ENCODE data around the gene CABP4.
A peak's percentile ranks its signal among the peaks of the same experiment; 100 is the strongest.
"Not testable (repeated sequence)": the region's sequence is repeated elsewhere in the genome, so short reads cannot be mapped to it uniquely, and the experiment has no call there.

Gene CABP4

GRCh38 chr11:67419325-67420049, 35.7 kb upstream of the CABP4 start:
- no peak for DNase-seq (ENCODE audit: low spot score)

DNA sequence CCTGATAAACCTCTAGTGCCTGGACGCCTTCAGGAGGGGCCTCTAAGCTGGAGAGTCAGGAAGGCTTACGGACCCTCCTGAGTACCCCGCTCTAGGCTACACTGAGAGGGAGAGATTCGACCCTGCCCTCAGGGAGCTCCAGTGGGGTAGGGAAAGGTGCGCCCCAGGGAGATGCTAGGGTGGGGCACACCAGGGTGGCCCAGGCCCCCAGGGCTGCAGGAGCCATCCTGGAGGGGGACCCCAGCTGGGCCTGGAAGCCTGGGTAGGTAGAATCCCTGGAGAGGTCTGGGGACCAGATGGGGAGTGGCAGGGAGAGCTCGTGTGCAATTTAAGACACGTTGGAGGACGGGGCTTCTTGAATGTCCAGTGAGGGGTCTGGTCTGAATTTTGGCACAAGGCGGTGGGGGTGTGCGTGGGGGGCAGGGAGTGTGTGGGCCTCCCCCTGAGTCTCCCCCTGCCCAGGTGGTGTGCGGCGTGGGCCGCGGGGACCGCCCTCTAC, 35.0 kb upstream of the CABP4 start:
- DNase-seq (ENCODE audit: low spot score) = no peak

- DNase-seq (ENCODE audit: low spot score) = peak; percentile 91
Observed at GRCh38 chr11:67420646-67421429, 34.3 kb upstream of the CABP4 start.

DNA sequence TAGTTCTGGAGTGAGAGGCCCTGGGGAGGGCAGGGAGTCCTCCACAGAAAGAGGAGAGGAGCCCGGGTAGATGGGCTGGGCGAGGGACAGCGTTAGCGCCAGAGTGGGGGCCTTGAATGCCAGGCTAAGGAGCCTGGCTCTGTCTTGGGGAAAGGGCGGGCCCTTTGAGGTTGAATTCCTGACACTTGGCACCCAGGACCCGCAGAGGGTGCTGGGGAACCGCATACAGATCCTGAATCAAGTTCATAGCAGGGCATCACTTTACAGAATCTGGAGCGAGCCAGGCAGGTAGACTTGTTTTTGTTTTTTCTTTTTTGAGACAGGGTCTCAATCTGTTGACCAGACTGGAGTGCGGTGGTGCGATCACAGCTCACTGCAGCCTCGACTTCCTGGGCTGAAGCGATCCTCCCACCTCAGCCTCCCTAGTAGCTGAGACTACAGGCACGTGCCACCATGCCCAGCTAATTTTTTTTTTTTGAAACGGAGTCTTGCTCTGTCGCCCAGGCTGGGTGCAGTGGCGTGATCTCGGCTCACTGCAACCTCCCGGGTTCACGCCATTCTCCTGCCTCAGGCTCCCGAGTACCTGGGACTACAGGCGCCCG, 33.6 kb upstream of the CABP4 start:
- no peak for DNase-seq (ENCODE audit: low spot score)

DNA sequence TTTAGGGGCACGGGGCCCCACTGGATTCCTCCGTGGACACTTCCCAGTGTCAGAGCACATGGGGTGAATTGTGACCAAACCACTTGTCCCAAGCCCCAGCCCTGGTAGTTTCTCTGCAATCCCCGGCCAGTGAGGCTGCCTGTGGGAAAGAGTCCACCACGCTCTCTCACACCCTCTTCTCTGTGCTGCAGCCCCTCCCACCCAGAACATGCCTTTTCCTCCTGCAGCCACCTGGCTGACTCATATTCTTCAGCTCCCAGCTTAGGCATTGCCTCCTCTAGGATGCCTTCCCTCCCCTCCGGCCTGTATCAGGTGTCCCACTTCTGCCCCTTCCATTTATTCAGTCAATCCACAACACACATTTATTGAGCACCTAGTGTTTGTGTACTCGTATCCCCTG, 32.3 kb upstream of the CABP4 start:
- peak; percentile 66 for DNase-seq (ENCODE audit: low spot score)

DNA sequence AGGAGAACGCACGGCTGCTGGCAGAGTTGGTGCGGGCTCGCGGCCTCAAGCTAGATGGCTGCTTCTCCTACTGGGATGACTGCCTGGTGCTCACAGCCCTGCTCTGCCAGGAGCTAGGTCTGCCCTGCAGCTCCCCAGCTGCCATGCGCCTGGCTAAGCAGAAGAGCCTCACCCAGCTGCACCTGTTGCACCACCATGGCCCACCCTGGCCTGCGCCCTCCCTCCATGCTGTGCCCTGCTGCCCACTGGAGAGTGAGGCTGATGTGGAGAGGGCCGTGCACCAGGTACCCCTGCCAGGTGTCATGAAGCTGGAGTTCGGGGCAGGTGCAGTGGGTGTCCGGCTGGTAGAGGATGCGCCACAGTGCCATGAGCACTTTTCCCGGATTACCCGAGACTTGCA, 31.7 kb upstream of the CABP4 start:
- no peak for DNase-seq (ENCODE audit: low spot score)

DNA sequence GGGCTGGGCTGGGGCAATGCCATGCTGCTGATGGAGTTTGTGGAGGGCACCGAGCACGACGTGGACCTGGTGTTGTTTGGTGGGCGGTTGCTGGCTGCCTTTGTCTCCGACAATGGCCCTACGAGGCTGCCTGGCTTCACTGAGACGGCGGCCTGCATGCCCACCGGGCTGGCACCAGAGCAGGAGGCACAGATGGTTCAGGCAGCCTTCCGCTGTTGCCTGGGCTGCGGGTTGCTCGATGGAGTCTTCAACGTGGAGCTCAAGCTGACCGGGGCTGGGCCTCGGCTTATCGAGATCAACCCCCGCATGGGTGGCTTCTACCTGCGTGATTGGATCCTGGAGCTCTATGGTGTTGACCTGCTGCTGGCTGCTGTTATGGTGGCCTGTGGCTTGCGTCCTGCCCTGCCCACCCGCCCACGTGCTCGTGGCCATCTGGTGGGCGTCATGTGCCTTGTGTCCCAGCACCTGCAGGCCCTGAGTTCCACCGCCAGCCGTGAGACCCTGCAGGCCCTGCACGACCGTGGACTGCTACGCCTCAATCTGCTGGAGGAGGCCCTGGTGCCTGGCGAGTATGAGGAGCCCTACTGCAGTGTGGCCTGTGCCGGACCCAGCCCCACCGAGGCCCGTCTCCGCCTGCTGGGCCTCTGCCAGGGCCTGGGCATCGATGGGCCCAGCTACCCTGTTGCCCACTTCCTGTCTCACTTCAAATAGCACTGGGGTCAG, 31.1 kb upstream of the CABP4 start:
- no peak for DNase-seq (ENCODE audit: low spot score)

DNA sequence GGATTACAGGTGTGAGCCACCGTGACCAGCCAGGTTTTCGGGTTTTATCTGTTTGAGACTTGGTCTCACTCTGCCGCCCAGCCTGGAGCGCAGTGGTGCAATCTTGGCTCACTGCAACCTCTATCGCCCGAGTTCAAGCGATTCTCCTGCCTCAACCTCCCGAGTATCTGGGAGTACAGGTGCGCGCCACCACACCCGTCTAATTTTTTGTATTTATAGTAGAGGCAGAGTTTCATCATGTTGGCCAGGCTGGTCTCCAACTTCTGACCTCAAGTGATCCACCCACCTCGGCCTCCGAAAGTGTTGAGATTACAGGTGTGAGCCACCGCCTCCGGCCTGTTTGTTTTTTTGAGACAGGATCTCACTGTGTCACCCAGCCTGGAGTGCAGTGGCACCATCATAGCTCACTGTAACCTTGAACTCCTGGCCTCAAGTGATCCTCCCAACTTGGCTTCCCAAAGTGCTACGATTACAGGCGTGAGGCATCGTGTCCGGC, 27.7 kb upstream of the CABP4 start:
- DNase-seq (ENCODE audit: low spot score) = not testable (repeated sequence)

DNA sequence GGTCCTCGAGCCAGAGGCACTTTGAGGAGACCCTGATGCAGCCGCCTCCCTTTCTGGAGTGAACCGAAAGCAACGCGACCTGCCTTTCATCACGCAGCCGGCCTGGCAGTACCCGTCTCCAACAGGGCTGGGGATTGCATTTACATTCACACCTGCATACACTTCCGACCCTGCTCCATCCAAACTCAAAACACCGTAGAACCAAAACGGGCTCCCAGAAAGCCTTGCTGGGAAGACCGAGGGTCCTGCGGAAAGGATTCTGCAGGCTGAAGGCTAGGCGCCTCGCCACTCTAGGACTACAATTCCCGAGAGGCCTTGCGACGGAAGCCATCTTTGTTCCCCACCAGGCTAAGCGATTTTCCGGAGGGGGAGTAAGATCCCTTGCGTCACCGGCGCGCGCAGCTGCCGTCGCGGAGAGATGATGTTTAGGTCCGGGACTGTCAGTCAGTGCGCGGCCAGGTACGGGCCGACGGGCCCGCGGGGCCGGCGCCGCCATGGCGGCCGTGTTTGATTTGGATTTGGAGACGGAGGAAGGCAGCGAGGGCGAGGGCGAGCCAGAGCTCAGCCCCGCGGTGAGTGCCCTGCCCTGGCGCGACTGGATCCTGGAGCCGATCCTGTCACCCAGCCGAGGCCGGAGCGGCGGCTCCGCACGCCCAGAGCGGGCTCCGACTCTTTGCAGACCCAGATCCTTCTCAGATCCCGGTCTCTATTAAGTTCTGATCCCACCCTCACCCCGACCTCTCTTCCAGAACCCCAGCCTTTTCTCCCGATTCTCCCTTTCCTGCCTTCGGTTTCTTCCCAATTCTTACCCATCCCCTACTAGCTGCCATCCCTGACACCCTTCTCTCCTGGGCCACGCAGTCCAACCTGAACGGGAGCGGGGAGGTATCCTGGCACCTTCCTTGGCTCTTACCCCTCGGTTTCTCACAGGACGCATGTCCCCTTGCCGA, 26.8 kb upstream of the CABP4 start, which contains the start of gene RPS6KB2:
Gene RPS6KB2 (plus strand): TSS at position 443 of the 950 bp plus-strand sequence. CDS start 52 bp downstream, at position 495.
- peak; percentile 97 for DNase-seq (ENCODE audit: low spot score)

GRCh38 chr11:67429038-67429668, 26.0 kb upstream of the CABP4 start:
- DNase-seq (ENCODE audit: low spot score) = no peak

- DNase-seq (ENCODE audit: low spot score) = no peak
Observed at GRCh38 chr11:67429722-67430121, 25.4 kb upstream of the CABP4 start.

DNA sequence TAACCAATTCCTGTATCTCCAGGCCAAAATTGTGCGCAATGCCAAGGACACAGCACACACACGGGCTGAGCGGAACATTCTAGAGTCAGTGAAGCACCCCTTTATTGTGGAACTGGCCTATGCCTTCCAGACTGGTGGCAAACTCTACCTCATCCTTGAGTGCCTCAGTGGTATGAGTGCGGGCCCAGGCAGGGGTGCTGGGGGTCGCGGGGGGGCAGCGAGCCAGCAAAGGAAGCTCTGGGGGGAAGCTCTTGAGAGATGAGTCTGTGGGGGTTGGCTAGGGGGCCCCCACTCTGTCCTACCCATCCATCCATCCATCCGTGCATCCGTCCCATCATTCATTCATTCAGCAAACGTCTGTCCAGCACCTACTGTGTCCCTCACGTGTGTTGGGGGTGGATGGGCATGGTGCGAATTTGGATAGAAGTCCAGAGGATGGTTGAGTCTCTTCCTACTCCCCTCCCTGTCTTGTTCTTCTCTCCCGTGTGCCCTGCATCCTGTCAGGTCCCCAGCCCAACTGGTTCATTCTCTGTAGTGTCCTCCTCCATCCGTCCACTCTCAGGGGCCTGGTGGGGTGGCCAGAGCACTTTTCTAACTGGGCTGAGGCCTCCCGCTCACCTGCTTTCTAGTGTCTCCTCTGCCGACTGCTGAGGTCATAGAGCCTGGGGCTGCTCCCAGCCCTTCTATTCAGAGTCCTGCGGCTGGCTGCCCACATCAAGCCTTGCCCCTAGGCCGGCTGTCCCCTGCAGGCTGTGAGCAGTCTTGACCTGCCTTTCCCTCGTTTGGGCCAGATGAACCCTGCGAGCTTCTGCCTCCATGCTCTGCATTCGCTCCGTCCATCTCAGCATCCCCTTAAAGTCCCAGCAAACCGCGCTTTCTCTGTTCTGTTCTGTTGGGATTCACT, 23.6 kb upstream of the CABP4 start:
- DNase-seq (ENCODE audit: low spot score) = no peak

GRCh38 chr11:67432655-67433349, 22.4 kb upstream of the CABP4 start:
- no peak for DNase-seq (ENCODE audit: low spot score)

GRCh38 chr11:67433536-67434394, 21.4 kb upstream of the CABP4 start:
- DNase-seq (ENCODE audit: low spot score) = no peak

- DNase-seq (ENCODE audit: low spot score) = no peak
Observed at GRCh38 chr11:67434395-67434881, 20.7 kb upstream of the CABP4 start.

GRCh38 chr11:67435031-67435726, 20.0 kb upstream of the CABP4 start:
- no peak for DNase-seq (ENCODE audit: low spot score)
